ENCODE results near the gene SGTA.

SGTA gene

DNA sequence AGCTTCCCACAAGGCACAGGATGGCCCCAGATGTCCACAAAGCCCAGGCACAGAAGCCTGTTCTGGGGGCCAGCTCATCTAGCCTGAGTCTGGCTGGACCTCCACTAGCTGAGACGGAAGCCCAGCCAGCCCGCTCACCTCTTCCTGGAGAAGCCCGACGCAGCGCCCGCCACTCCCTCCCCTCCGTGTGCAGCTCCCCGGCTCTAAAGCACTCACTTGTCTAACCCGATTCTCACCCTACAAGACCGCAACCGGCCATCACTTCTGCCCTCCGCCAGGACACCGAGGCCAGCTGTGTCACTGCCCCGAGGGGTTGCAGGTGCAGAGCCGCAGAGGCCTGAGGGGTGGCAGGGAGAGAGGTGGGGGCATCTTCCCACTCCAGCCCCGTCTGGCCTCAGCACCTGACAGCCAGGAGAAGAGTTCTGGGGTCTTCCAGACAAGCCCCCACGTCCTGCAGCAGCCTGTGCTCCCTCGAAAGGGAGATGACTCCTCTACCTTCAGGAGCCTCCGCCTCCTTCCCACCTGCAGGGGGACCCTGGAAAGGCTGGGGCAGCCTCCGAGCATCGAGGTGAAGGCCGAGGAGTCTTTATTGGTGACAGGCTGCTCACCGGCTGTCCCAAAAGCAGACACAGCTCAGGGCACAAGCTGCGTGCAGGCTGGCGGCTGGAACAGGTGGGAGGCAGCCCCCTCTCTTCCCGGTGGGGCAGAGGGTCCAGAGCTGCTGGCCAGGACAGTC, 56.0 kb downstream of the SGTA start:
- no peak overlapping the region for H3K4me3 ChIP-seq (ENCODE audit: low read depth, low read length)
- in situ Hi-C loops (cut with HindIII; ENCODE audit: low sequenced_read_pairs) = no loop called here
- DNase-seq (ENCODE audit: low read depth) = no peak
- TF ChIP-seq, protein P1, sequence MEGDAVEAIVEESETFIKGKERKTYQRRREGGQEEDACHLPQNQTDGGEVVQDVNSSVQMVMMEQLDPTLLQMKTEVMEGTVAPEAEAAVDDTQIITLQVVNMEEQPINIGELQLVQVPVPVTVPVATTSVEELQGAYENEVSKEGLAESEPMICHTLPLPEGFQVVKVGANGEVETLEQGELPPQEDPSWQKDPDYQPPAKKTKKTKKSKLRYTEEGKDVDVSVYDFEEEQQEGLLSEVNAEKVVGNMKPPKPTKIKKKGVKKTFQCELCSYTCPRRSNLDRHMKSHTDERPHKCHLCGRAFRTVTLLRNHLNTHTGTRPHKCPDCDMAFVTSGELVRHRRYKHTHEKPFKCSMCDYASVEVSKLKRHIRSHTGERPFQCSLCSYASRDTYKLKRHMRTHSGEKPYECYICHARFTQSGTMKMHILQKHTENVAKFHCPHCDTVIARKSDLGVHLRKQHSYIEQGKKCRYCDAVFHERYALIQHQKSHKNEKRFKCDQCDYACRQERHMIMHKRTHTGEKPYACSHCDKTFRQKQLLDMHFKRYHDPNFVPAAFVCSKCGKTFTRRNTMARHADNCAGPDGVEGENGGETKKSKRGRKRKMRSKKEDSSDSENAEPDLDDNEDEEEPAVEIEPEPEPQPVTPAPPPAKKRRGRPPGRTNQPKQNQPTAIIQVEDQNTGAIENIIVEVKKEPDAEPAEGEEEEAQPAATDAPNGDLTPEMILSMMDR (IDR thresholded peaks at IDR 0.05; ENCODE audit: low read depth, low read length, missing control alignments) = no peak

DNA sequence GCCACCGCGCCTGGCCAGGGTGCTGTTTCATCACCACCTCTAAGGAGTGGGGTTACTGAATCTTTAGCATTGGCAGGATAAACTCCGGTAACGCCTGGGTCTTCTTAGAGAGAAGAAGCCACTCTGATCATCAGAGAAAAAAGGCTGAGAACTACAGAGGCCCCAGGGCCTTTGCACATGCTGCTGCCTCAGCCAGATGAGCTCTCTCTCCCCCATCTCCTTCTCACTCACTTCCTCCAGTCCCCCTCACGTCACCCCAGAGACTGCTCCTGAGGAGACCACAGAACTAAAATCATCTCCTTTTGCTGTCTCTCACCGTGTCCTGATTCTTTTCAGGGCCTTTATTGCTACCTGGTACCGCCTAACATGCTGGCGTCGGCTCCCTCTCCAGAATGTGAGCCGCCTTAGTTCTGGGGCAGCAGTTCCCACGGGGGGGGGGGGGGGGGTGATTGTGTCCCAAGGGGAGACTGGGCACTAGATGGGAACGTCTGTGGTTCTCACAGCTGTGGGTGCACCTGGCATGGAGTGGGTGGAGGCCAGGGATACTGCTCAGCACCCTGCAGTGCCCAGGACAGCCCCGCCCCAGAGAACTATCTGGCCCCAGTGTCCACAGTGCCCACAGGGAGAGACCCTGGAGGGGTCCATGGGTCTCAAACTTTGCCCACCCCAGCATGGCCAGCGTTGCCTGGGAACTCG, 56.8 kb downstream of the SGTA start:
- H3K4me3 ChIP-seq (ENCODE audit: low read depth, low read length) = no peak overlapping the region
- in situ Hi-C loops (cut with HindIII; ENCODE audit: low sequenced_read_pairs) = no loop called here
- no peak for DNase-seq (ENCODE audit: low read depth)
- TF ChIP-seq, protein P1 (IDR thresholded peaks at IDR 0.05; ENCODE audit: low read depth, low read length, missing control alignments) = no peak

DNA sequence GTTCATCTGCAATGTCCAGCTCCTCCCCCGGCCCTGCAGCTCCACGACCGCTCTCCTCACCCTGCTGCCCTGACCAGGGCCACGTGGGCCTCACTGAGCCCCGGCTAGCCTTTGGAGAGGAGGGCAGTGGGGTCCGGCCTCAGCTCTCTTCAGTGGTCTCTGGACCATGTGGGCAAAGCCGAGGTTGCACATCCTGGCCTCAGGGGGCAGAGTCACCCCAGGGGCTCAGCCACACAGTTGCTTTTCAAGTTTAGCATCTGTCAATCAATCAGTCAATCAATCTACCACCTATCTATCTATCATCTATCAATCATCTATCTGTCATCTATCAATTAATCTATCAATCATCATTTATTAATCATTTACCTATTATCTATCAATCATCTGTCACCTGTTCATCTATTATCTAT, 58.9 kb downstream of the SGTA start:
- DNase-seq (ENCODE audit: low read depth) = no peak
- H3K4me3 ChIP-seq (ENCODE audit: low read depth, low read length) = no peak overlapping the region
- TF ChIP-seq, protein P1 (IDR thresholded peaks at IDR 0.05; ENCODE audit: low read depth, low read length, missing control alignments) = no peak
- in situ Hi-C loops (cut with HindIII; ENCODE audit: low sequenced_read_pairs) = no loop called here

DNA sequence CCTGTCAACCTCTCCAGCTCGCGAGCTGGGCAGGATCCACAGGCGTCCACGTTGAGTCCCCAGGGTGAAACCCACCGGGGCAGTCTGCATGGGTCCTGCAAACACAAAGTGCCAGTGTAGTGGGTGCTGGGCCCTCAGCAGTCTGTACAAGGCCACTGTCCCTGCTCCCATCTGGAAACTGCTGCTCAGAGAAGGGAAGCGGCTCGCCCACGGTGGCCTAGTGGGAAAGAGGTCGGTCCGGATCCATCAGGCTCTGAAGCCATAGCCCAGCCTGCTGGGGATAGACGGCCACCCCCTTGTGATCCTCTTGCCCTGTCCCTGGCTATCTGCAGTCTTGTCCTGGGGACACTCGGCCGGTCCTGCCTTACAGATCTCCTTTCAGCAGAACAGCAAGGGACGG, 59.3 kb downstream of the SGTA start:
- H3K4me3 ChIP-seq (ENCODE audit: low read depth, low read length) = no peak overlapping the region
- TF ChIP-seq, protein P1 (IDR thresholded peaks at IDR 0.05; ENCODE audit: low read depth, low read length, missing control alignments) = no peak
- in situ Hi-C loops (cut with HindIII; ENCODE audit: low sequenced_read_pairs) = no loop called here
- no peak for DNase-seq (ENCODE audit: low read depth)

DNA sequence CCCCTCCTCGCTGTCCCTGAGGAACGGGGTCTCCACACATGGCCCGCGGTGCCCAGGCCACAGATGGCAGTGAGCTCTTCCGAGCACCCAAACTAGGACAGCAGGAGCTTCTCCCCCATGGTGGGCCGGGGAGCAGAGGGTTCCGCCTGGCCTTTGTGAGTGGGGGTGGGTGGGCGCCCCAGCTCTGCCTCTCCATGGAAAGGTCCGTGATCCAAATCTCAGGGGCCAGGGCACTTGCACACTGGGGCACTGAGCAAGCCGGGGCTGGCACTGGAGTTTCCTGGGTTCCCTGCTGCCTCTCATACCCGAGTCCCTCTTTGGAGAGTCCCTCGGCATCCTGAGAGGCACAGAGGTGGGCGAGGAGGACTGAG, 59.7 kb downstream of the SGTA start:
- in situ Hi-C loops (cut with HindIII; ENCODE audit: low sequenced_read_pairs) = no loop called here
- H3K4me3 ChIP-seq (ENCODE audit: low read depth, low read length) = no peak overlapping the region
- TF ChIP-seq, protein P1 (IDR thresholded peaks at IDR 0.05; ENCODE audit: low read depth, low read length, missing control alignments) = no peak

DNA sequence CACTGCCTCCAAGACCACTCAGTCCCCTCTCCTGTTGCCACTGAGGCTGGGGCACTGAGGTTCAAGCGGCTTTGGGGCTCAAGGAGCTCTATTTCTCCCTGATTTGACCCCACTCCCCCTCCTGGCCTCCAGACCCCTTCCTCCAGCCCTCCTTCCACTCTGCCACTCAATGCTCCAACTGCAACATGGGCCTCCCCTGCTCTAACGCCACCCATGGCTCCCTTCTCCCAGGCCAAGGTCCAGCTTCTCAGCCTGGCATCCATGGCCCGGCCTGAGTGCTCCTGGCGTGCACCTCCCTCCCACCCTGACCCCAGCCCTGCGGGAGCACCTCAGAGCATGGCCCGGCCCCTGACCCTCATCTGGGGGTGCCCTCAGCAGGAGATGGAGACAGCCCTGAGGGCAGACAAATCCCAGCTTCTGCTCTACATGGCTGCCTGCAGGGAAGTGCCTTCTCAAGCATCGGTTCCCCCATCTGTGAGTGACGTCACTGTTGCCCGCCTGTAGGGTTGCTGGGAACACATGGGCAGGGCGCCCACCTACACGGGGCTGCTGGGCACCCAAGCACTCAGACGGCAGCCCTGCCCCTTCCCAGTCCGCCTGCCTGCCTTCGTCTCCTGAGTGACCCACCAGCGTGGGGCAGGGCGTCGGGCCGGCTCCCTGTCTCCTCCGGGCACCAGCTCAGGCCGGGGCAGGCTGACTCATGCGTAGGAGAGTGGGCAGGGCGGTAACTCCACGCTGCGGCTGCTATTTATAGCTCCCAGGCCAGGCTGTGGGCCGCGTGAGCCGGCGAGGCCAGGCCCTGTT, 60.3 kb downstream of the SGTA start:
- in situ Hi-C loops (cut with HindIII; ENCODE audit: low sequenced_read_pairs) = no loop called here

More for the DNA sequence above, 59.7 kb downstream of the SGTA start:
- DNase-seq (ENCODE audit: low read depth) = no peak

More for the DNA sequence above, 60.3 kb downstream of the SGTA start:
- no peak overlapping the region for H3K4me3 ChIP-seq (ENCODE audit: low read depth, low read length)
- TF ChIP-seq, protein P1 (IDR thresholded peaks at IDR 0.05; ENCODE audit: low read depth, low read length, missing control alignments) = no peak
- DNase-seq (ENCODE audit: low read depth) = no peak
